Transverse colon (tissue), 4 donors: Measurements from ENCODE around the gene CD72. TPM values are rescaled to one million over a fixed set of nuclear protein-coding genes. Genes with fewer than 3 reads are reported as not detected.

ENCODE experiments used
- DNase-seq: peaks from one replicate; pipeline ENCODE4 v3.0.0-alpha.2; 2019
- H3K27ac ChIP-seq, 4 donors: fragments of 200-600 bp; sonication (generic); 2 replicates each; pipeline ENCODE4 v1.5.1; 2016 to 2018; ENCODE audit warnings: inconsistent platforms in 4 of 4
- H3K27me3 ChIP-seq: fragments of 200-600 bp; sonication (generic); 2 replicates; pipeline ENCODE4 v1.5.1; 2017; ENCODE audit warnings: inconsistent platforms
- H3K36me3 ChIP-seq, 4 donors: fragments of 200-600 bp; sonication (generic); 2 replicates each; pipeline ENCODE4 v1.5.1; 2017 to 2019; ENCODE audit warnings: inconsistent platforms in 4 of 4
- H3K4me1 ChIP-seq, 4 donors: fragments of 200-600 bp; sonication (generic); 2 replicates each; pipeline ENCODE4 v1.5.1; 2017 to 2020; ENCODE audit warnings: inconsistent platforms in 4 of 4
- H3K4me3 ChIP-seq, 4 donors: fragments of 200-600 bp; sonication (generic); 1 replicate in 1 of 4; 2 replicates in 3 of 4; pipeline versions ENCODE4 v1.5.1 to v1.6.1; 2017 to 2019; ENCODE audit warnings: inconsistent platforms in 4 of 4
- H3K9me3 ChIP-seq, 2 donors: fragments of 200-600 bp; sonication (generic); 2 replicates each; pipeline ENCODE4 v1.5.1; 2017 to 2019; ENCODE audit warnings: inconsistent platforms in 2 of 2
- CTCF ChIP-seq, 5 experiments: fragments of 200-600 bp in 3 of 5; fragments of 450-650 bp in 2 of 5; sonication (generic) in 3 of 5; IDR thresholded peaks; 1 replicate in 2 of 5; 2 replicates in 3 of 5; pipeline ENCODE4 v1.5.1; 2016 to 2017; ENCODE audit warnings: antibody characterized with exemption in 5 of 5, inconsistent platforms in 3 of 5, mild to moderate bottlenecking in 2 of 5, moderate library complexity in 1 of 5
- EP300 ChIP-seq: sonication (generic); formaldehyde crosslinking; IDR thresholded peaks from one replicate; pipeline ENCODE4 v1.6.1; 2017; ENCODE audit warnings: antibody characterized with exemption, low read depth
- POLR2A ChIP-seq: fragments of 450-650 bp; IDR thresholded peaks from one replicate; pipeline ENCODE4 v1.6.1; 2016; ENCODE audit warnings: antibody characterized with exemption, mild to moderate bottlenecking, moderate library complexity
- POLR2AphosphoS5 ChIP-seq, 3 donors: sonication (generic); formaldehyde crosslinking; IDR thresholded peaks; one replicate each; pipeline ENCODE4 v1.6.1; 2016; ENCODE audit warnings: antibody characterized with exemption in 3 of 3
- WGBS, 2 donors: methylation state at CpG; one replicate each; pipeline ENCODE4 v1.1.5; 2018; ENCODE audit warnings: low coverage in 1 of 2; 5-methylcytosine and 5-hydroxymethylcytosine counted together
- in situ Hi-C, 4 donors: fragments of 200-750 bp; cut with MboI; loops; one replicate each; pipeline versions ENCODE4 v1.15.0 to v1.15.1; 2017; ENCODE audit warnings: low sequenced_read_pairs in 3 of 4, low pct_ligation_motif_present in 1 of 4, low pct_unique_long_range_greater_than_20kb in 1 of 4
- intact Hi-C: fragments of 100-400 bp; cut with DNase I; formaldehyde crosslinking; loops from one replicate; pipeline ENCODE4 v1.15.1; 2023; ENCODE audit warnings: low total_unique reads
- total RNA-seq, 4 donors: library from RNA; depleted of rRNA; stranded (reverse); fragments of >200 nt; gene quantifications; one replicate each; pipeline ENCODE4 v1.1.0, GENCODE V29; 2016

The CD72 gene
- total RNA-seq, 4 donors from 2014 or later: 3.0 to 21.9 (median 10.9) TPM

- Histone ChIP-seq H3K9me3 (no peaks in the 10 kb centered on the region), H3K27me3 (no peaks in the 10 kb centered on the region), H3K4me1 (peaks cover 3 to 9% (median 8%) of the 10 kb centered on the region in 4 donors), H3K27ac (peak overlapping the region in 1 of 4 donors; percentile 22), H3K36me3 (no peaks in the 10 kb centered on the region), H3K4me3 (no peak overlapping the region)
- no peak for TF ChIP-seq CTCF (IDR thresholded peaks at IDR 0.05)
- TF ChIP-seq EP300: no peak
- TF ChIP-seq POLR2A: no peak
- TF ChIP-seq POLR2AphosphoS5 (IDR thresholded peaks at IDR 0.05): no peak
- no peak for DNase-seq
- WGBS, 2 donors: 8 to 50% methylated on average over 2 of the region's 2 CpGs
- intact Hi-C loops: no loop called here
- in situ Hi-C loops: no loop called here
Observed at GRCh38 chr9:35619800-35620158, 1.6 kb upstream of the CD72 start.

- H3K4me3 ChIP-seq: no peak overlapping the region
- DNase-seq: peak; percentile 68
- WGBS, 2 donors: 77 to 81% methylated on average over 6 to 17 of the region's 17 CpGs
- H3K9me3 ChIP-seq: no peaks in the 10 kb centered on the region
- in situ Hi-C loops (no loop called here), intact Hi-C loops (no loop called here)
- peaks cover 3 to 9% (median 8%) of the 10 kb centered on the region in 4 donors for H3K4me1 ChIP-seq
- TF ChIP-seq POLR2AphosphoS5 (IDR thresholded peaks at IDR 0.05): peak in 2 of 3 donors; percentile 4 to 49
- TF ChIP-seq EP300: no peak
- no peak for TF ChIP-seq POLR2A
- no peak for TF ChIP-seq CTCF (IDR thresholded peaks at IDR 0.05)
- peak overlapping the region in 3 of 4 donors; percentile 26 to 62 (median 59) for H3K27ac ChIP-seq
- no peaks in the 10 kb centered on the region for H3K36me3 ChIP-seq
- no peaks in the 10 kb centered on the region for H3K27me3 ChIP-seq
Observed at GRCh38 chr9:35618854-35619799, 914 bp upstream of the CD72 start.

- in situ Hi-C loops (no loop called here), intact Hi-C loops (no loop called here)
- peak overlapping the region in 1 of 4 donors; percentile 5 for H3K27ac ChIP-seq
- H3K9me3 ChIP-seq: no peaks in the 10 kb centered on the region
- TF ChIP-seq CTCF (IDR thresholded peaks at IDR 0.05) (no peak), POLR2A (no peak), POLR2AphosphoS5 (IDR thresholded peaks at IDR 0.05) (no peak), EP300 (no peak)
- peaks cover 3 to 9% (median 8%) of the 10 kb centered on the region in 4 donors for H3K4me1 ChIP-seq
- peak overlapping the region in 3 of 4 donors; percentile 10 to 38 (median 37) for H3K4me3 ChIP-seq
- no peaks in the 10 kb centered on the region for H3K36me3 ChIP-seq
- no peak for DNase-seq
- H3K27me3 ChIP-seq: no peaks in the 10 kb centered on the region
- 67 to 75% methylated on average over 7 to 8 of the region's 8 CpGs for WGBS, 2 donors
Observed at GRCh38 chr9:35617548-35617947, 665 bp downstream of the CD72 start.

GRCh38 chr9:35616681-35617459, 1.3 kb downstream of the CD72 start:
- DNase-seq: peak; percentile 82
- Histone ChIP-seq H3K9me3 (no peaks in the 10 kb centered on the region), H3K36me3 (no peaks in the 10 kb centered on the region), H3K27me3 (no peaks in the 10 kb centered on the region), H3K4me1 (peaks cover 3 to 9% (median 8%) of the 10 kb centered on the region in 4 donors), H3K27ac (peak overlapping the region in 1 of 4 donors; percentile 5), H3K4me3 (peak overlapping the region; percentile 10 to 38 (median 26))
- TF ChIP-seq CTCF (IDR thresholded peaks at IDR 0.05): peak in 1 of 5 experiments; percentile 17
- TF ChIP-seq POLR2A: no peak
- in situ Hi-C loops: no loop called here
- 5 to 11% methylated on average over 20 to 45 of the region's 51 CpGs for WGBS, 2 donors
- intact Hi-C loops: no loop called here
